HG03354 (cell line): Measurements from ENCODE around the gene EHD4.

Source experiments
- ATAC-seq: cut with Tn5 transposase; IDR thresholded peaks from one replicate; pipeline ENCODE4 v1.9.1; 2021; ENCODE audit warnings: mild to moderate bottlenecking; ENCODE audit not compliant: unreplicated experiment, poor library complexity, severe bottlenecking

The EHD4 gene

DNA sequence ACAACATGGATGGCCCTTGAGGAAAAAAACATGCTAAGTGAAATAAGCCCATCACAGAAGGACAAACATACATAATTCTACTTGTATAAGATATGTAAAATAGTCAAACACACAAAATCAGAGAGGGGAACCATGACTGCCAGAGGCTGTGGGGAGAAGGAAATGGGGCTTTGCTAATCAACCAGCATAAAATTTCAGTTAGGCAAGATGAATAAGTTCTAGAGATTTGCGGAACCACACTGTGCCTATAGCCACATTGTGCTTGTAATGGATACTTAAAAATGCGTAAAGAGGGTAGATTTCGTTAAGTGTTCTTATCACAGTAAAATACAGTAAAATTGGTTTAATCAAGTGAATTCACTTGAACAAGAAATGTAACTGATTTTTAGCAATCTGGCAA, 44.8 kb downstream of the EHD4 start:
- ATAC-seq = no peak

- ATAC-seq = no peak
Measured at GRCh38 chr15:41926185-41927056, 45.9 kb downstream of the EHD4 start.

DNA sequence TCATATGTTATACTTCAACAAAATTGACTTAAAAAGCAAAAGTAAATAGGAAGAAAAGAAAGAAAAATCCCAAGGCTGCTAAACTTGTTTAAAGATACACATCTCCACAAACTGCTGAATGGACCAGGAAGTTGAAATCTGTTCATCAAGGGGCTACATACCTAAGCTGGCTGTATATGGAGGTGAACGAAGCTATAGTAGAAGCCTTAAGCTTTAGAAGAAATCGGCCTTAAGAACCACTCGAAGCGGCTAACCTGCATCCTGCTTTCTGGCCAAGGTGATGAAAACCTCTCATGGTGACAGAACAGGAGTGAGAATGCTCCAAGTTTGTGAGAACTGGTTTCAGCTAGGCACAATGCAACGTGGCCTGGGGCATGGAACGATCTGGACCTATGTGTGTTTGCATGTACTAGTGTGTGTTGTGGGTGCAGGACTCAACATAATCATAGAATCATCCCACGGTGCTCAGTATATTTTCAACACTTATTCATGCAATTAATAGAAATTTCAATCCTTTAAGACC, 47.2 kb downstream of the EHD4 start:
- no peak for ATAC-seq

- ATAC-seq = no peak
Measured at GRCh38 chr15:41923401-41923997, 48.9 kb downstream of the EHD4 start.

- ATAC-seq = no peak
Measured at GRCh38 chr15:41922353-41922752, 50.0 kb downstream of the EHD4 start.

GRCh38 chr15:41921639-41922038, 50.7 kb downstream of the EHD4 start:
- no peak for ATAC-seq

- ATAC-seq = no peak
Measured at GRCh38 chr15:41921167-41921566, 51.2 kb downstream of the EHD4 start.

DNA sequence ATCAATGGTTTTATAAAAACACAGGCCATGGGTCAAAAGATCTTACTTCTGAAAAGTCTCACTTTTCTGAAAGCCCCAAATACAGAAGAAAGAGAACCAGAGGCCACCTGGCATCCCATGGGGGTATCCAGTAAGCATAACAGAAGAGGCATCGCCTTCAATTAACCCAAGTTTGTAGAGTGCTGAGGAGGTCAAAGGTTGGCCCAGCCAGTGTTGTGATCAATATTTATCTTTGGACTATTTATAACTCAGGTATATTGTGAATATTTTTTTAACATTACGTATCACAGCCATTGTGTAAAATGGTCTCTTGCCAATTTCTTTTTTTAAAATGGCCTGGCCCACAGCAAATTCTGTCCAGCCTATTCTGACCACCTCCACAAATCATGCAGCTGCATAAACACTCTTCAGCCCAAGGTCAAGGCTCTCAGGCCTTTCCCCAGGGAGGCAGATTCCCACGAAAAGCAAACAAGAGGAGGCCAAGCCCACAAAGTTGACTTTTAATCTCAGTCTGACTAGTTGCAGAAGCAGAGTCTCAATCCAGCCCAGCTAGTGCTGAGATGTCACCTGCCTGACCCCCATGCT, 52.3 kb downstream of the EHD4 start:
- no peak for ATAC-seq

GRCh38 chr15:41919201-41919820, 53.0 kb downstream of the EHD4 start:
- no peak for ATAC-seq

GRCh38 chr15:41918506-41919126, 53.7 kb downstream of the EHD4 start:
- ATAC-seq = no peak

- no peak for ATAC-seq
Measured at GRCh38 chr15:41917767-41918430, 54.5 kb downstream of the EHD4 start.

- ATAC-seq = no peak
Measured at GRCh38 chr15:41915255-41915994, 56.9 kb downstream of the EHD4 start.

DNA sequence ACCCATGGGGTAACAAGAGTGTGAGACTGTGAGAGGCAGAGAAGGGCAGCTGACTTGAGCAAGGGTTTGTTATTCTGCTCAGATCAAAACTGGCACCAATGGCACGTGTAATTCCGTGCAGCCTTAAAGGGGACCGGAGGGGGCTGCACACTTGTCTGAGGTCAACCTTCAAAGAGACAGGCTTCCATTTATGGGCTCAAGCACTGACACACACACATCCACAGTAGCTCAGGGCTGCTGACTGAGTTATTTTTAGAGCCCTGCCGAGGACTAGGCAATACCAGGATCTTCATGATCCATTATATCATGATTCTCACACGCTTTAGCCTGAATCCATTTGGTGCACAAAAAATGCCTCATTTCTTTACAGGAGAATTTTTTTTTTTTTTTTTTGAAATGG, 57.9 kb downstream of the EHD4 start:
- ATAC-seq = no peak

- no peak for ATAC-seq
Measured at GRCh38 chr15:41913256-41913655, 59.1 kb downstream of the EHD4 start.

GRCh38 chr15:41911691-41912345, 60.5 kb downstream of the EHD4 start:
- ATAC-seq = no peak

DNA sequence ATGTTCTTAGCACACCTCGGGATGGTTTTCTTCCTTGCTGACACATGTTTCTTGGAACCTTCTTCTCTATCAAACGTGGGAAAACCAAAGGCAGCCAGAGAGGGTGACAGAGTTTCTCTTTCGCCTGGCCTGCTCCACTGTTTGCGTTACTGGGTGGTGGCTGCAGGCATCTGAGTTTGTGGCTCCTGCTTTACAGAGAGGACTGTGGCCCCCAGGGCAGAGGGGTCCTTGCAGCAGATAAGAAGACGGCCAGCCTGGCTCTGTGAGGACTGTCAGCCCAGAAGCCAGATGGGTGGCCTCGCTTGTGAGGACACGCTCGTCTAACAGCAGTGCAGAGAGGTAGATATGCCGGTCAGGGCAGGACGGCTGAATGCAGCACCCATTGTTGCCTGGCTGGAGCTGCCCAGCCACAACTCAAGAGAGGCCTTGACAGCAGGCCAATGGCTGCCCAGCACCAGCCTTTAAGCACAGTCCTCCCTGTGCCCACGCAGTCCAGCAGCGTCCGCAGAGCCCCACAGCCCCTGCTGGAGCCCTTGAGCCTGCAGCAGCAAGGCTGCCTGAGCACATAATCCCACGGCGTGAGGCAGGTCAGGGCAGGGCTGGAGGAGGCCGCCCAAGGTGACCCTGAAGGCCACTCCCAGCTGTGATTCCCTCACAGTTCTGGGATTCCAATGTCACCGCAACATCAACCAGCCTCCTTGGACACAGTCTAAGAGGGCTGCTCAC, 63.5 kb downstream of the EHD4 start:
- no peak for ATAC-seq

DNA sequence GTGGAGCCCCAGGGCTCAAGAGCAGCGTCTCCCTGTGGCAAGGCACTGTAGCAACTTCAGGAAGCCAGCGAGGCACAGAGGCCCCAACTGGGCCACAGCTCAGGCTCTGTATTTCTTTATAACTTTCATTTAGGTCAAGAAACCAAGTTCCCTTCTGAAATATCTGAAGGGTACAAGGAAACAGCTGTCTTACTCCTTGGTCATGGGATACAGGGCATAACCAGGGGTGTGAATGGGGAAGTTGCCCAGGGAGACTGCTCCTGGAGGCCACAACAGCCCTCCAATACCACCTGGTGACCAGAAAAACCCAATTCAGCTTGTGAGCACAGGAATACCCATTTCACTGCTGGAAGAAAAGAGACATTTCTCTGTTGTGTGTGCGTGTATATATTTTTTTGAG, 65.2 kb downstream of the EHD4 start:
- ATAC-seq = no peak

DNA sequence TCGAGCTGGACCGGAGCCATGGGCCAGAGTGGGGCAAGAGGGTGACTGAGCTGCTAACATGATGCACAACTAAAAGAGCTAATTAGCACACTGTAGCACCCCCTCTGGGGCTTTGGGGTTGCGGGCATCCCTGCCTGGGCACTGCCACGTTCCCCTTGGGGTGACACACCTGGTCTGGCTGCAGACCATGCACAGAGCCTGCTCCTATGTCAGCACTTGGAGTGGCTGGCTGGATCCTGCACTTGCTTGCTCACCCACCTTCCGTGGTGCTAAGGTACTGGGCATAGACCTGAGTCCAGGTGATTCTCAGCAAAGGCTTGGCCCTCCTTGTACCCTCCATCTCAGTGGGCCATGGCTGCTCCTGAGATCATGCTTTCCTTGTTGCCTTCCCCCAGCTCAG, 65.7 kb downstream of the EHD4 start:
- ATAC-seq = no peak
